Stimulated activated CD4-positive, alpha-beta T cell treated with anti-CD3 and anti-CD28 coated beads, TNF-alpha, amount 100 ng/mL, for 24 hours (primary cell): ENCODE data around the gene ITFG1.

Experiments
- DNase-seq, 3 experiments: peaks; one replicate each; pipeline ENCODE4 v3.0.0-alpha.2; 2020; ENCODE audit warnings: low read depth in 3 of 3

ITFG1 gene

GRCh38 chr16:47460711-47461597, at the start of gene ITFG1, which contains the start of gene PHKB:
ITFG1 (minus strand) TSS chr16:47461063; CDS start chr16:47461045, 18 bp downstream.
PHKB (plus strand) TSS chr16:47461331; CDS start chr16:47461351, 20 bp downstream.
- DNase-seq = peak; percentile 88 to 95 (median 90)

GRCh38 chr16:47507701-47508100, 46.8 kb upstream of the ITFG1 start:
- no peak for DNase-seq

GRCh38 chr16:47506800-47507199, 45.9 kb upstream of the ITFG1 start:
- DNase-seq = no peak

- no peak for DNase-seq
These were observed 43.7 kb upstream of the ITFG1 start for GRCh38 chr16:47504599-47504998.

- DNase-seq = no peak
These were observed 43.1 kb upstream of the ITFG1 start for GRCh38 chr16:47503936-47504335.

- DNase-seq = no peak
These were observed 38.9 kb upstream of the ITFG1 start for GRCh38 chr16:47499700-47500264.

GRCh38 chr16:47499080-47499699, 38.3 kb upstream of the ITFG1 start:
- no peak for DNase-seq

- no peak for DNase-seq
These were observed 32.8 kb upstream of the ITFG1 start for GRCh38 chr16:47493381-47494337.

GRCh38 chr16:47492428-47493377, 31.8 kb upstream of the ITFG1 start:
- peak in 1 of 3 experiments; percentile 7 for DNase-seq

GRCh38 chr16:47492036-47492427, 31.2 kb upstream of the ITFG1 start:
- DNase-seq = no peak

- no peak for DNase-seq
These were observed 29.6 kb upstream of the ITFG1 start for GRCh38 chr16:47490471-47490870.

GRCh38 chr16:47488051-47488450, 27.2 kb upstream of the ITFG1 start:
- no peak for DNase-seq

GRCh38 chr16:47486856-47487255, 26.0 kb upstream of the ITFG1 start:
- no peak for DNase-seq

GRCh38 chr16:47483616-47484015, 22.8 kb upstream of the ITFG1 start:
- no peak for DNase-seq

GRCh38 chr16:47481698-47482374, 21.0 kb upstream of the ITFG1 start:
- no peak for DNase-seq

- DNase-seq = no peak
These were observed 19.5 kb upstream of the ITFG1 start for GRCh38 chr16:47480410-47480809.

GRCh38 chr16:47477679-47478078, 16.8 kb upstream of the ITFG1 start:
- no peak for DNase-seq

- DNase-seq = no peak
These were observed 15.9 kb upstream of the ITFG1 start for GRCh38 chr16:47476654-47477345.

- DNase-seq = no peak
These were observed 14.9 kb upstream of the ITFG1 start for GRCh38 chr16:47475786-47476185.
